DMS153 (cell line): ENCODE results near the gene KDM4C.
A peak's percentile ranks its signal among the peaks of the same experiment; 100 is the strongest.
"Not testable (repeated sequence)": the region's sequence is repeated elsewhere in the genome, so short reads cannot be mapped to it uniquely, and the experiment has no call there.

Experiments
- DNase-seq: peaks from one replicate; lab custom pipeline; 2025; lab: John Stamatoyannopoulos, UW

The KDM4C gene

GRCh38 chr9:6931913-6932312, 174.1 kb downstream of the KDM4C start:
- DNase-seq: no peak

- DNase-seq: no peak
Observed at GRCh38 chr9:6936103-6936502, 178.3 kb downstream of the KDM4C start.

- DNase-seq: no peak
Observed at GRCh38 chr9:6937209-6937608, 179.4 kb downstream of the KDM4C start.

- DNase-seq: no peak
Observed at GRCh38 chr9:6938447-6938846, 180.7 kb downstream of the KDM4C start.

- no peak for DNase-seq
Observed at GRCh38 chr9:6938873-6939272, 181.1 kb downstream of the KDM4C start.

GRCh38 chr9:6941501-6941900, 183.7 kb downstream of the KDM4C start:
- DNase-seq: no peak

- DNase-seq: no peak
Observed at GRCh38 chr9:6942406-6942805, 184.6 kb downstream of the KDM4C start.

- DNase-seq: no peak
Observed at GRCh38 chr9:6943293-6943692, 185.5 kb downstream of the KDM4C start.

GRCh38 chr9:6944093-6944551, 186.3 kb downstream of the KDM4C start:
- DNase-seq: peak; percentile 37

- DNase-seq: no peak
Observed at GRCh38 chr9:6944896-6945295, 187.1 kb downstream of the KDM4C start.

- no peak for DNase-seq
Observed at GRCh38 chr9:6945816-6946215, 188.0 kb downstream of the KDM4C start.

- no peak for DNase-seq
Observed at GRCh38 chr9:6946583-6947166, 188.9 kb downstream of the KDM4C start.

GRCh38 chr9:6948921-6949320, 191.1 kb downstream of the KDM4C start:
- not testable (repeated sequence) for DNase-seq

- peak; percentile 52 for DNase-seq
Observed at GRCh38 chr9:6955251-6955921, 197.6 kb downstream of the KDM4C start.

GRCh38 chr9:6956879-6957278, 199.1 kb downstream of the KDM4C start:
- no peak for DNase-seq

GRCh38 chr9:6959270-6960000, 201.7 kb downstream of the KDM4C start:
- DNase-seq: no peak

- no peak for DNase-seq
Observed at GRCh38 chr9:6960777-6961176, 203.0 kb downstream of the KDM4C start.

- DNase-seq: no peak
Observed at GRCh38 chr9:6961845-6962522, 204.2 kb downstream of the KDM4C start.

- DNase-seq: no peak
Observed at GRCh38 chr9:6965566-6965965, 207.8 kb downstream of the KDM4C start.

GRCh38 chr9:6968271-6968670, 210.5 kb downstream of the KDM4C start:
- DNase-seq: no peak

- DNase-seq: no peak
Observed at GRCh38 chr9:6969805-6970204, 212.0 kb downstream of the KDM4C start.

GRCh38 chr9:6973089-6973488, 215.3 kb downstream of the KDM4C start:
- no peak for DNase-seq

- DNase-seq: no peak
Observed at GRCh38 chr9:6973762-6974161, 216.0 kb downstream of the KDM4C start.
